CD14-positive monocyte (primary cell): ENCODE data around the gene ITGB1. TPM values are rescaled to one million over a fixed set of nuclear protein-coding genes. Genes with fewer than 3 reads are reported as not detected.
A peak's percentile ranks its signal among the peaks of the same experiment; 100 is the strongest.

Experiments
- DNase-seq, 3 donors: peaks; one replicate each; pipeline ENCODE4 v3.0.0-alpha.2; 2011 to 2022
- H2AFZ ChIP-seq: 2 replicates; pipeline ENCODE4 v1.6.0; 2012; ENCODE audit warnings: mild to moderate bottlenecking, low read depth, low read length, inconsistent platforms; ENCODE audit not compliant: insufficient read depth, poor library complexity, severe bottlenecking
- H3K27ac ChIP-seq, 2 donors: 1 replicate in 1 of 2; 2 replicates in 1 of 2; pipeline ENCODE4 v1.5.1; 2012 to 2013; ENCODE audit warnings: low read length in 2 of 2, control low read depth in 1 of 2, inconsistent platforms in 1 of 2, low read depth in 1 of 2, mild to moderate bottlenecking in 1 of 2
- H3K27me3 ChIP-seq, 2 donors: one replicate each; pipeline versions ENCODE4 v1.6.0 to v1.6.1; 2011 to 2013; ENCODE audit warnings: low read length in 2 of 2; ENCODE audit not compliant: control insufficient read depth in 2 of 2, insufficient read depth in 2 of 2
- H3K36me3 ChIP-seq, 2 donors: replicated peaks in 1 of 2; 1 replicate in 1 of 2; 2 replicates in 1 of 2; pipeline versions ENCODE4 v1.5.1 to v1.6.1; 2012 to 2013; ENCODE audit warnings: low read length in 2 of 2, control low read depth in 1 of 2, inconsistent platforms in 1 of 2, mild to moderate bottlenecking in 1 of 2; ENCODE audit not compliant: insufficient read depth in 2 of 2, control insufficient read depth in 1 of 2
- H3K4me1 ChIP-seq, 2 donors: 1 replicate in 1 of 2; 2 replicates in 1 of 2; pipeline versions ENCODE4 v1.5.1 to v1.6.1; 2012 to 2013; ENCODE audit warnings: low read length in 2 of 2, control low read depth in 1 of 2, inconsistent platforms in 1 of 2, mild to moderate bottlenecking in 1 of 2, moderate library complexity in 1 of 2; ENCODE audit not compliant: insufficient read depth in 2 of 2, control insufficient read depth in 1 of 2
- H3K4me2 ChIP-seq: replicated peaks from 2 replicates; pipeline ENCODE3; 2012; ENCODE audit warnings: low read length, moderate library complexity, mild to moderate bottlenecking; ENCODE audit not compliant: poor library complexity, severe bottlenecking; ENCODE audit errors: extremely low read depth
- H3K4me3 ChIP-seq, 3 experiments: fragments of 200-600 bp in 1 of 3; sonication (generic) in 1 of 3; replicated peaks in 1 of 3; 1 replicate in 2 of 3; 2 replicates in 1 of 3; pipeline ENCODE4 v1.5.1; 2011 to 2013; ENCODE audit warnings: low read length in 3 of 3, mild to moderate bottlenecking in 3 of 3, control low read depth in 2 of 3, low read depth in 2 of 3, inconsistent platforms in 1 of 3, moderate library complexity in 1 of 3
- H3K79me2 ChIP-seq: 2 replicates; pipeline ENCODE4 v1.6.0; 2012; ENCODE audit warnings: mild to moderate bottlenecking, control low read depth, inconsistent platforms, low read length, moderate library complexity; ENCODE audit not compliant: insufficient read depth
- H3K9ac ChIP-seq: 2 replicates; pipeline ENCODE4 v1.6.0; 2017; ENCODE audit warnings: low read length, mild to moderate bottlenecking; ENCODE audit not compliant: insufficient read depth, poor library complexity, severe bottlenecking
- H3K9me3 ChIP-seq, 2 donors: replicated peaks in 1 of 2; 1 replicate in 1 of 2; 2 replicates in 1 of 2; pipeline versions ENCODE4 v1.5.1 to v1.6.1; 2012 to 2013; ENCODE audit warnings: low read length in 2 of 2, control low read depth in 1 of 2; ENCODE audit not compliant: control insufficient read depth in 1 of 2, insufficient read depth in 1 of 2
- H4K20me1 ChIP-seq: 2 replicates; pipeline ENCODE4 v1.6.0; 2012; ENCODE audit warnings: mild to moderate bottlenecking, low read length, control low read depth, moderate library complexity; ENCODE audit not compliant: insufficient read depth
- H3K27ac Mint-ChIP-seq, 7 donors: one replicate each; pipeline ENCODE4 v1.8.0; 2020; ENCODE audit warnings: mild to moderate bottlenecking in 7 of 7, mixed read lengths in 7 of 7, moderate library complexity in 6 of 7, inconsistent platforms in 2 of 7
- H3K27me3 Mint-ChIP-seq, 3 donors: one replicate each; pipeline ENCODE4 v1.8.0; 2021 to 2022; ENCODE audit warnings: low read depth in 3 of 3, mild to moderate bottlenecking in 3 of 3, mixed read lengths in 3 of 3, moderate library complexity in 3 of 3, inconsistent platforms in 1 of 3
- H3K36me3 Mint-ChIP-seq, 2 donors: one replicate each; pipeline ENCODE4 v1.8.0; 2020; ENCODE audit warnings: mixed read lengths in 2 of 2, inconsistent platforms in 1 of 2, mild to moderate bottlenecking in 1 of 2
- H3K4me1 Mint-ChIP-seq: one replicate; pipeline ENCODE4 v1.8.0; 2020; ENCODE audit warnings: mild to moderate bottlenecking, mixed read lengths
- H3K4me3 Mint-ChIP-seq, 2 donors: one replicate each; pipeline ENCODE4 v1.8.0; 2020; ENCODE audit warnings: mild to moderate bottlenecking in 2 of 2, mixed read lengths in 2 of 2, moderate library complexity in 1 of 2
- H3K9me3 Mint-ChIP-seq, 7 donors: one replicate each; pipeline ENCODE4 v1.8.0; 2020 to 2022; ENCODE audit warnings: mixed read lengths in 7 of 7, mild to moderate bottlenecking in 6 of 7, moderate library complexity in 6 of 7, inconsistent platforms in 2 of 7
- WGBS: methylation state at CpG from one replicate; pipeline ENCODE4 v1.1.5; 2013; ENCODE audit warnings: missing lambda C conversion rate; ENCODE audit not compliant: insufficient coverage; 5-methylcytosine and 5-hydroxymethylcytosine counted together
- intact Hi-C, 2 donors: fragments of 100-400 bp; cut with micrococcal nuclease; formaldehyde crosslinking; loops; one replicate each; pipeline versions ENCODE4 v1.15.0 to v1.15.1; 2023
- polyA plus RNA-seq, 3 donors: library from polyadenylated mRNA; depleted of rRNA in 1 of 3; unstranded in 2 of 3; stranded (reverse) in 1 of 3; fragments of 300-500 nt in 2 of 3; fragments of >200 nt in 1 of 3; fragmentation: Illumina TruSeq in 2 of 3; gene quantifications; 1 replicate in 2 of 3; 2 replicates in 1 of 3; pipeline ENCODE4 v1.2.3, GENCODE V29; 2012 to 2021
- TF ChIP-seq, protein P1 (sequence below): fragments of 200-600 bp; IDR thresholded peaks from one replicate; pipeline ENCODE4 v1.8.0; 2022; ENCODE audit warnings: antibody characterized with exemption, mild to moderate bottlenecking

The ITGB1 gene
- polyA plus RNA-seq, 3 donors = 58.2 to 157 (median 127) TPM

DNA sequence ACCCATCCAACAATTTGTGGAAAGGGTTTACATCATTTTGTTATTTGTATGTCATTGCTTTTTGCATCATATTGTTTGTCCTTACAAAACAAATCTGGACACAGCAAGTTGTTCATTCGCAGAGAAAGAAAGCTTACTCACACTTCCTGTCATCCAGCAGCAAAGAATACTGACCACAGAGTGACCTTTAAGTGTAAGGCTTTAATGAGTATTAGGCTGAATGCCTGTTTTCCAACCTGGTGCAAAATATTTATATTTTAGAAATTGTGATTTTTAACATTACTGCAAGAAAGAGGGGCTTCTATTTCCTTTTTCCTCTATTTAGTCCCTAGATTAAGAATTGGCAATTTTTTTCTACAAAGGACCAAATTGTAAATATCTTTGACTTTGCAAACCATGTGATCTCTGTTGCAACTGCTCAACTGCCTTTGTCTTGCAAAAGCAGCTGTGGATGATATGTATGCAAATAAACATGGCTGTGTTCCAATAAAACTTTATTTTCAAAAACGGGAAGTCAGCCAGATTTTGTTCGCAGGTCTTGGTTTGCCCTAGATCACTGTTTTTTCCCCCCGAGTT is 27.8 kb upstream of the ITGB1 start:
- Histone ChIP-seq H3K27me3 (no peaks in the 10 kb centered on the region), H3K79me2 (no peaks in the 10 kb centered on the region), H3K9me3 (no peaks in the 10 kb centered on the region), H4K20me1 (no peaks in the 10 kb centered on the region), H2AFZ (no peak overlapping the region), H3K27ac (peak overlapping the region; percentile 81 to 92), H3K9ac (peak overlapping the region; percentile 27), H3K36me3 (no peaks in the 10 kb centered on the region), H3K4me1 (peaks cover 26 to 29% of the 10 kb centered on the region in 2 donors), H3K4me3 (peak overlapping the region in 1 of 3 experiments; percentile 41), H3K4me2 (peak overlapping the region; percentile 47)
- peaks cover 0 to 5% (median 3%) of the 10 kb centered on the region in 3 donors for H3K27me3 Mint-ChIP-seq
- intact Hi-C loops = loop anchor here in 1 of 2 donors (1.0 kb wide), 1 partner anchor 19 kb away; no protein-coding TSS in a partner anchor
- WGBS = no CpG with 5 or more reads among the region's 4 CpGs
- H3K27ac Mint-ChIP-seq = peak overlapping the region; percentile 81 to 97 (median 93)
- H3K4me3 Mint-ChIP-seq = peak overlapping the region in 1 of 2 donors; percentile 35
- peak; percentile 83 to 94 (median 92) for DNase-seq
- TF ChIP-seq, protein P1, sequence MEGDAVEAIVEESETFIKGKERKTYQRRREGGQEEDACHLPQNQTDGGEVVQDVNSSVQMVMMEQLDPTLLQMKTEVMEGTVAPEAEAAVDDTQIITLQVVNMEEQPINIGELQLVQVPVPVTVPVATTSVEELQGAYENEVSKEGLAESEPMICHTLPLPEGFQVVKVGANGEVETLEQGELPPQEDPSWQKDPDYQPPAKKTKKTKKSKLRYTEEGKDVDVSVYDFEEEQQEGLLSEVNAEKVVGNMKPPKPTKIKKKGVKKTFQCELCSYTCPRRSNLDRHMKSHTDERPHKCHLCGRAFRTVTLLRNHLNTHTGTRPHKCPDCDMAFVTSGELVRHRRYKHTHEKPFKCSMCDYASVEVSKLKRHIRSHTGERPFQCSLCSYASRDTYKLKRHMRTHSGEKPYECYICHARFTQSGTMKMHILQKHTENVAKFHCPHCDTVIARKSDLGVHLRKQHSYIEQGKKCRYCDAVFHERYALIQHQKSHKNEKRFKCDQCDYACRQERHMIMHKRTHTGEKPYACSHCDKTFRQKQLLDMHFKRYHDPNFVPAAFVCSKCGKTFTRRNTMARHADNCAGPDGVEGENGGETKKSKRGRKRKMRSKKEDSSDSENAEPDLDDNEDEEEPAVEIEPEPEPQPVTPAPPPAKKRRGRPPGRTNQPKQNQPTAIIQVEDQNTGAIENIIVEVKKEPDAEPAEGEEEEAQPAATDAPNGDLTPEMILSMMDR = no peak
- H3K9me3 Mint-ChIP-seq = peaks cover 0 to 6% (median 4%) of the 10 kb centered on the region in 7 donors
- no peaks in the 10 kb centered on the region for H3K36me3 Mint-ChIP-seq
- H3K4me1 Mint-ChIP-seq = peaks cover 40% of the 10 kb centered on the region

GRCh38 chr10:32985341-32985764 is 27.3 kb upstream of the ITGB1 start:
- intact Hi-C loops = loop anchor here in 1 of 2 donors (1.0 kb wide), 1 partner anchor 20 kb away; no protein-coding TSS in a partner anchor
- peak overlapping the region; percentile 81 to 97 (median 93) for H3K27ac Mint-ChIP-seq
- WGBS = 90% methylated on average over 2 of the region's 4 CpGs

More at GRCh38 chr10:32985341-32985764, 27.3 kb upstream of the ITGB1 start:
- H3K4me3 ChIP-seq = peak overlapping the region in 1 of 3 experiments; percentile 18
- H3K27ac ChIP-seq = peak overlapping the region; percentile 81 to 92
- no peaks in the 10 kb centered on the region for H4K20me1 ChIP-seq
- peaks cover 45% of the 10 kb centered on the region for H3K4me1 Mint-ChIP-seq
- no peaks in the 10 kb centered on the region for H3K36me3 ChIP-seq
- no peaks in the 10 kb centered on the region for H3K27me3 ChIP-seq
- H2AFZ ChIP-seq = no peak overlapping the region
- peak overlapping the region; percentile 44 for H3K4me2 ChIP-seq
- H3K4me3 Mint-ChIP-seq = no peak overlapping the region
- H3K36me3 Mint-ChIP-seq = no peaks in the 10 kb centered on the region
- peaks cover 28 to 29% of the 10 kb centered on the region in 2 donors for H3K4me1 ChIP-seq
- no peak for DNase-seq
- H3K9ac ChIP-seq = peak overlapping the region; percentile 27
- TF ChIP-seq, protein P1 = no peak
- no peaks in the 10 kb centered on the region for H3K9me3 ChIP-seq
- H3K79me2 ChIP-seq = no peaks in the 10 kb centered on the region
- H3K27me3 Mint-ChIP-seq = peaks cover 0 to 5% (median 4%) of the 10 kb centered on the region in 3 donors
- H3K9me3 Mint-ChIP-seq = peaks cover 0 to 5% (median 2%) of the 10 kb centered on the region in 7 donors
